ENCODE data around the gene KLHL42.
"Not testable (repeated sequence)": the region's sequence is repeated elsewhere in the genome, so short reads cannot be mapped to it uniquely, and the experiment has no call there.

The KLHL42 gene

GRCh38 chr12:27779920-27780611, at the start of gene KLHL42, which contains the start of gene MANSC4:
KLHL42 (plus strand) TSS chr12:27780233; CDS start chr12:27780331, 98 bp downstream.
MANSC4 (minus strand) TSS chr12:27780236; CDS start chr12:27771276, 8,960 bp downstream.
- no peak for DNase-seq

- DNase-seq: no peak
These were observed 47.8 kb upstream of the KLHL42 start for GRCh38 chr12:27732281-27732680.

- DNase-seq: no peak
These were observed 46.9 kb upstream of the KLHL42 start for GRCh38 chr12:27733052-27733656.

GRCh38 chr12:27733791-27734190, 46.2 kb upstream of the KLHL42 start:
- DNase-seq: no peak

- not testable (repeated sequence) for DNase-seq
These were observed 45.7 kb upstream of the KLHL42 start for GRCh38 chr12:27734321-27734720.

- DNase-seq: no peak
These were observed 36.4 kb upstream of the KLHL42 start for GRCh38 chr12:27743601-27744000.

GRCh38 chr12:27745734-27746133, 34.3 kb upstream of the KLHL42 start:
- not testable (repeated sequence) for DNase-seq

- no peak for DNase-seq
These were observed 32.8 kb upstream of the KLHL42 start for GRCh38 chr12:27747111-27747820.

GRCh38 chr12:27751386-27752047, 28.5 kb upstream of the KLHL42 start:
- DNase-seq: no peak

- DNase-seq: no peak
These were observed 25.2 kb upstream of the KLHL42 start for GRCh38 chr12:27754795-27755194.

- no peak for DNase-seq
These were observed 23.3 kb upstream of the KLHL42 start for GRCh38 chr12:27756670-27757195.

GRCh38 chr12:27762757-27763156, 17.3 kb upstream of the KLHL42 start:
- no peak for DNase-seq

- DNase-seq: no peak
These were observed 13.4 kb upstream of the KLHL42 start for GRCh38 chr12:27766587-27766986.

GRCh38 chr12:27769142-27769673, 10.8 kb upstream of the KLHL42 start:
- DNase-seq: no peak

- DNase-seq: no peak
These were observed 8.3 kb upstream of the KLHL42 start for GRCh38 chr12:27771481-27772327.

GRCh38 chr12:27772328-27773049, 7.5 kb upstream of the KLHL42 start:
- no peak for DNase-seq

GRCh38 chr12:27777141-27777540, 2.9 kb upstream of the KLHL42 start:
- DNase-seq: no peak

- no peak for DNase-seq
These were observed 1.8 kb upstream of the KLHL42 start for GRCh38 chr12:27778206-27778605.

GRCh38 chr12:27779416-27779919, 565 bp upstream of the KLHL42 start:
- DNase-seq: no peak

- DNase-seq: peak; percentile 51
These were observed 777 bp downstream of the KLHL42 start for GRCh38 chr12:27780612-27781408.
